BJ (cell line): ENCODE results near the gene TMEM217. TPM values are rescaled to one million over a fixed set of nuclear protein-coding genes. Genes with fewer than 3 reads are reported as not detected.

Experiments
- CTCF ChIA-PET: fragments of 350-600 bp; formaldehyde crosslinking; extraction: SDS; loops from one replicate; lab custom pipeline; 2021; ENCODE audit warnings: antibody characterized with exemption, inconsistent platforms; lab: Yijun Ruan, JAX
- POLR2A ChIA-PET: fragments of 300-600 bp; sonication (Branson Sonifier 250); formaldehyde crosslinking; extraction: SDS; loops from one replicate; lab custom pipeline; 2021; ENCODE audit warnings: antibody characterized with exemption; lab: Charles Lee
- DNase-seq: peaks from one replicate; pipeline ENCODE4 v3.0.0-alpha.2; 2011; ENCODE audit warnings: low read depth
- H3K27me3 ChIP-seq: 2 replicates; pipeline ENCODE4 v1.6.0; 2011; ENCODE audit warnings: low read length; ENCODE audit not compliant: control insufficient read depth, insufficient read depth
- H3K36me3 ChIP-seq: 2 replicates; pipeline ENCODE4 v1.5.1; 2011; ENCODE audit warnings: low read length; ENCODE audit not compliant: control insufficient read depth, insufficient read depth
- H3K4me3 ChIP-seq: 2 replicates; pipeline ENCODE4 v1.5.1; 2011; ENCODE audit warnings: low read depth, mild to moderate bottlenecking, control low read depth, low read length
- polyA plus RNA-seq: library from polyadenylated mRNA; depleted of rRNA; stranded (reverse); fragments of >200 nt; gene quantifications from 2 replicates; pipeline ENCODE4 v1.2.3, GENCODE V29; 2011
- TF ChIP-seq, protein P1 (sequence below): IDR thresholded peaks from 2 replicates; pipeline ENCODE4 v1.5.1; 2011; ENCODE audit warnings: low read depth, mild to moderate bottlenecking, control low read depth, inconsistent platforms, low read length, moderate library complexity; ENCODE audit not compliant: insufficient read depth

The TMEM217 gene
- polyA plus RNA-seq, 1 experiment: 2.3 TPM

DNA sequence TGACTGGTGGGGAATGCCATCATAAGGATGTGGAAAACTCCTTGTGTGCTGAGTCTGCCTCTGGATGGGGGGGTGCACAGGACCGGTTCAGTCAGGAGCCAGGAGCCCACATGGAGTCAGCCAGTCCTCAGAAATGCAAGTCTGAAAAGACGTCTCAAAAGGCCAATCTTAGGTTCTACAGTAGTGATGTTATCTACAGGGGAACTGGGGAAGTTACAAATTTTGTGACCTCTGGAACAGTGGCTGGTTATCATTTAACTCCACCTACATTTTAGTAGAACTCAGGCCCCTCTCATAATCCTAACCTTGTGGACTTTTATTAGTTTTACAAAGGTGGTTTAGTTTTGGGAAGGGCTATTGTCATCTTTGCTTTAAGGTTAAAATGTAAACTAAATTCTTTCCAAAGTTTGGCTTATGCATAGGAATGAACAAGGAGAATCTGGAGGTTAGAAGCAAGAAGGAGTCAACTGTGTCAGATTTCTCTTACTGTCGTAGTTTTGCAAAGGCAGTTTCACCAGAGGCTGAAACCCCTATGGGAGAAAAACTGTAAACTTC lies 14.1 kb downstream of the TMEM217 start:
- Histone ChIP-seq H3K27me3 (no peaks in the 10 kb centered on the region), H3K36me3 (no peaks in the 10 kb centered on the region), H3K4me3 (no peak overlapping the region)
- CTCF ChIA-PET: interaction anchor here (1.1 kb wide), 1 partner anchor 14 kb away, joined by 4 read pairs; the partner anchor contains the start of genes TBC1D22B and TMEM217
- DNase-seq: no peak
- TF ChIP-seq, protein P1, sequence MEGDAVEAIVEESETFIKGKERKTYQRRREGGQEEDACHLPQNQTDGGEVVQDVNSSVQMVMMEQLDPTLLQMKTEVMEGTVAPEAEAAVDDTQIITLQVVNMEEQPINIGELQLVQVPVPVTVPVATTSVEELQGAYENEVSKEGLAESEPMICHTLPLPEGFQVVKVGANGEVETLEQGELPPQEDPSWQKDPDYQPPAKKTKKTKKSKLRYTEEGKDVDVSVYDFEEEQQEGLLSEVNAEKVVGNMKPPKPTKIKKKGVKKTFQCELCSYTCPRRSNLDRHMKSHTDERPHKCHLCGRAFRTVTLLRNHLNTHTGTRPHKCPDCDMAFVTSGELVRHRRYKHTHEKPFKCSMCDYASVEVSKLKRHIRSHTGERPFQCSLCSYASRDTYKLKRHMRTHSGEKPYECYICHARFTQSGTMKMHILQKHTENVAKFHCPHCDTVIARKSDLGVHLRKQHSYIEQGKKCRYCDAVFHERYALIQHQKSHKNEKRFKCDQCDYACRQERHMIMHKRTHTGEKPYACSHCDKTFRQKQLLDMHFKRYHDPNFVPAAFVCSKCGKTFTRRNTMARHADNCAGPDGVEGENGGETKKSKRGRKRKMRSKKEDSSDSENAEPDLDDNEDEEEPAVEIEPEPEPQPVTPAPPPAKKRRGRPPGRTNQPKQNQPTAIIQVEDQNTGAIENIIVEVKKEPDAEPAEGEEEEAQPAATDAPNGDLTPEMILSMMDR: no peak
- POLR2A ChIA-PET: no interaction called here

DNA sequence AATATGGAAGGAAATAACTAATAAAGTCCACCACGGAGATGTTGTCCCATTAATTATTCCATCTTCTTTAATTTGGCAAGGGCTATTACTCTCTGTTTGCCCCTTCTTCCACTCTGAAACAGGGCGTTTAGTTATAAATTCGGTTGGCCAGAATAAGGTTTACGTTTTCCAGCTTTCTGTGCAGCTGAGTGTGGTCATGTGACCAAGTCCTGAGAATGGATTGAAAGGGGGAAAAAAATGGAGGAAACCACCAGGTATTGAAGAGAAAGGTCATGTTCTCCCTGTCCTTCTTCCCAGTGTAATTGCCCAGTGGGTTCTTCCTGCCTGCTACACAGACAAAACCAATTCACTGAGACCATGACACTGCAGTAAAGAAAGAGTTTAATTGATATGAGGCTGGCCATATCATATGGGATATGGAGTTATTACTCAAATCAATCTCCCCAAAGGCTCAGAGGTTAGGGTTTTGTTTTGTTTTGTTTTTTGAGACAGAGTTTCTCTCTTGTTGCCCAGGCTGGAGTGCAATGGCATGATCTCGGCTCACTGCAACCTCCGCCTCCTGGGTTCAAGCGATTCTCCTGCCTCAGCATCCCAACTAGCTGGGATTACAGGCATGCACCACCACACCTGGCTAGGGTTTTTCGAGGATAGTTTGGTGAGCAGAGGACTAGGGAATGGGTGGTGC lies 14.7 kb downstream of the TMEM217 start:
- ChIA-PET POLR2A (interaction anchor here (0.6 kb wide), 1 partner anchor 189 kb away, joined by 3 read pairs; the partner anchor contains the start of gene CMTR1), CTCF (interaction anchor here (1.1 to 2.1 kb wide), 3 partner anchors 14 to 225 kb away, joined by 3 to 8 read pairs (median 4); partner anchors contain the start of genes TBC1D22B and TMEM217)
- TF ChIP-seq, protein P1: no peak
- Histone ChIP-seq H3K36me3 (no peaks in the 10 kb centered on the region), H3K27me3 (no peaks in the 10 kb centered on the region), H3K4me3 (no peak overlapping the region)
- DNase-seq: no peak

DNA sequence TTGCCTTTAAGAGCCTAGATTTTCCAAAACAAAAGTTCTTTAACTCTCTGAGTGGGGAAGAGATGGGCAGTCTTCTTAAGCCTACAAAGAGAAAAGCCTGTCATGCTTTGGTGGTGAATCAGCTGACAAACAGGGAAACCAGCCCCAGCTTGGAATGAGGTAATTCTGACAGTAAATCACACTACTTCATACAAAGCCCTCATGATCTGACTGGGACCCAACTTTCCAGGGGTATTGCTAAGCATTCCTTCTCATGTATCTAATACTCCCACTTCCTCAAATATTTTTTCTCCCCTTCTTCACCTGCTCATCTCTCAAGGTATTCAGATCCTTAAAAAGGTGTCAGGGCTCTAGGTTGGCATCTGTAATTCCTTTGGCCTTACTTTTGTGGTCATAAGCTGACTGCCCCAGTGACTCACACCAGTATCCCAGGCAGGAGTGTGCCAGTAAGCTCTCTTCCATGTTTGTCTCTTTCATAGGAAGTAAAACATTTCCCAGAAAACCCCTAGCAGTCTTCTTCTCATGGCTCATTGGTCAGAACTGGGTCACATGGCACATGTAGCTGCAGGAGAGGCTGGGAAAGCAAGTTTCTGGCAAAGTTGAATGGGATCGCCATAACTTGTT lies 15.4 kb downstream of the TMEM217 start:
- TF ChIP-seq, protein P1: no peak
- Histone ChIP-seq H3K36me3 (no peaks in the 10 kb centered on the region), H3K4me3 (no peak overlapping the region), H3K27me3 (no peaks in the 10 kb centered on the region)
- ChIA-PET CTCF (interaction anchor here (0.7 to 2.1 kb wide), 5 partner anchors 32 to 224 kb away, joined by 3 to 8 read pairs (median 4); no protein-coding TSS in a partner anchor), POLR2A (interaction anchor here (0.6 kb wide), 3 partner anchors 190 to 1719 kb away, joined by 3 to 4 read pairs (median 4); partner anchors contain the start of gene CMTR1)
- peak; percentile 97 for DNase-seq

DNA sequence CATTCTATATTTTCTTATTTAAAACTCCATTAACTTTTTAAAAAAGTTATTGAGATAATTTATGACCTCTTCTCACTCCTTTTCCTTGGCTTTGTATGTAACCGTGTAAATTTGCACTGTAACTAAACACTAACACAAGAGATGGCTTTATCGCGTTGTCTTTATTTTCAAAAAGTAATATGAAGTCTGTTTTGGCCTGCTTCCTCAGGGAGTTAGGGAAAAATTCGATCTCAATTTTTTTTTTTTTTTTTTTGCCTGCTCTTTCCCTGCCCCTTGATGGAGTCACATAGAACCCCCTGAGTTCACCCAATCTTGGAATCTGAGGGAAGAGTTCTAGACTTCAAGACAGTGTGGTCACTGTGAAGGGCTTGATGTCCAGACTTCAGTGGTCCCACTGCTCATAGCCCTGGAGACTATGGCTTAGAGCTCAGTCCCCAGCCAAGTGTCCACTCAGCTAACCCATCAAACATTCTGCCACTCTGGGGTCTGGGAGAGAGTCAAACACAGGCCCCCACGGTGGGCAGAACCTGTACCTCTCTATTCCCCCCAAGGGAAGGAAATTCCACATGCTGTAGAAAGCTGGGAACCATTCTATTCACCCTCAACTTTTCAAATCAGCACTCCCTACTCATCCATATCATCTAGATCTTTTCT lies 16.0 kb downstream of the TMEM217 start:
- no peaks in the 10 kb centered on the region for H3K27me3 ChIP-seq
- H3K36me3 ChIP-seq: no peaks in the 10 kb centered on the region
- ChIA-PET POLR2A (interaction anchor here (0.6 kb wide), 2 partner anchors 646 to 1718 kb away, joined by 4 read pairs; no protein-coding TSS in a partner anchor), CTCF (interaction anchor here (0.7 to 2.1 kb wide), 6 partner anchors 16 to 224 kb away, joined by 3 to 8 read pairs (median 4); no protein-coding TSS in a partner anchor)
- H3K4me3 ChIP-seq: no peak overlapping the region
- DNase-seq: no peak
- TF ChIP-seq, protein P1: no peak
